HT-29 (cell line): ENCODE results near the gene FBXL16. TPM values are rescaled to one million over a fixed set of nuclear protein-coding genes. Genes with fewer than 3 reads are reported as not detected.
"Not testable (repeated sequence)": the region's sequence is repeated elsewhere in the genome, so short reads cannot be mapped to it uniquely, and the experiment has no call there.

Experiments
- DNase-seq: peaks from one replicate; pipeline ENCODE4 v3.0.0-alpha.2; 2015; ENCODE audit warnings: low spot score
- total RNA-seq: library from RNA; depleted of rRNA; stranded (reverse); fragments of >200 nt; shearing (Covaris generic); gene quantifications from 2 replicates; pipeline ENCODE4 v1.2.3, GENCODE V29; 2014; rRNA removed

The FBXL16 gene, protein sequence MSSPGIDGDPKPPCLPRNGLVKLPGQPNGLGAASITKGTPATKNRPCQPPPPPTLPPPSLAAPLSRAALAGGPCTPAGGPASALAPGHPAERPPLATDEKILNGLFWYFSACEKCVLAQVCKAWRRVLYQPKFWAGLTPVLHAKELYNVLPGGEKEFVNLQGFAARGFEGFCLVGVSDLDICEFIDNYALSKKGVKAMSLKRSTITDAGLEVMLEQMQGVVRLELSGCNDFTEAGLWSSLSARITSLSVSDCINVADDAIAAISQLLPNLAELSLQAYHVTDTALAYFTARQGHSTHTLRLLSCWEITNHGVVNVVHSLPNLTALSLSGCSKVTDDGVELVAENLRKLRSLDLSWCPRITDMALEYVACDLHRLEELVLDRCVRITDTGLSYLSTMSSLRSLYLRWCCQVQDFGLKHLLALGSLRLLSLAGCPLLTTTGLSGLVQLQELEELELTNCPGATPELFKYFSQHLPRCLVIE
- total RNA-seq = 0.29 and 1.5 TPM in 2 replicates

DNA sequence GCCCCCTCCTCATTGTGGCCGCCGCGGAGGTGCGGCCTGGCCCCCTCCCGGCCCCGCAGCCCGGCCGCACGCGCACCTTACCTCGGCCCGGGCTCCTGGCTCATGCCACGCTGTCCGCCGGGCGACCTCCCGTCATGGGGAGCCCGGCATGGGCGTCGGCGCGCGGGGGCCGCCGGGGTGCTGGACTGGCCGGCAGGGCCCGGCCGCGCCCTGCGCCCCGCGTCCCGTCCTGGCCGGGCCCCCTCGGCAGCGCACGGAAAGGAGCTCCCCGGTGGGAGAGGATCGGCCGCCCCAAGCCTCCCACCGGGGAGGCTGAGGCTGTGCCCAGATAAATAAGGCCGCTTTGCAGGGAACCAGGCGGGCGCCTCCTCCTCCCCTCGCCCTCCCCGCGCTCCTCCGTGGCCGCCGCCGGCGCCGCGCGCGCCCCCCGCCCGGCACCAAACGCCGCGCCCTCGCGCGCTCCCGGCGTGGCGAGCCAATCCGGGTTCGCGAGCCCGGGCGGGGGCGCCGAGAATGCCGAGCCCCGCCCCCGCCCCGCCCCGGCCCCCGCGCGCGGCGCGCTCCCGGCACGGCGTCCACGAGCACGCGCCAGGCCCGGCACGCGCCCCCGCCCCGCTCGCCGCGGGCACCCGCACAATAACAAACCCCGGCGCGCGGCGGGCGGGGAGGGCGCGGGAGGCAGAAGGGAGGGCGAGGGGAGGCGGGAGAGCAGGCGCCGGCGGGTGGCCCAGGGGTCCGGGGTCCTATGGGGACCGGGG lies at the start of gene FBXL16:
TSS of gene FBXL16 (minus strand) at position 371 of the 758 bp plus-strand sequence. CDS start 8,396 bp downstream, outside the sequence.
- no peak for DNase-seq

DNA sequence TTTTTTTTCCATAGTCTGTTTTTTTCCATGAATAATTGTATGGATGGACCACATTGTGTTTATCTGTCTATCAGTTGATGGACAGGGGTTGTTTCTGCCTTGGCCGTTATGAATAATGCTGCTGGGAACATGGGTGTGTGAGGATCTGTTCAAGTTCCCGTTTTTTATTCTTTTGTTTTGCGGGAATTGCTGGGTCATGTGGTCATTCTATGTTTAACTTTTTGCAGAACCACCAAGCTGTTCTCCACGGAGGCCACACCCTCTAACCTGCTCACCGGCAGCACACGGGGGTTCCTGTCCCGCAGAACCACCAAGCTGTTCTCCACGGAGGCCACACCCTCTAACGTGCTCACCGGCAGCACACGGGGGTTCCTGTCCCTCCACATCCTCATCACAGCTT lies 49.1 kb upstream of the FBXL16 start:
- DNase-seq = no peak

DNA sequence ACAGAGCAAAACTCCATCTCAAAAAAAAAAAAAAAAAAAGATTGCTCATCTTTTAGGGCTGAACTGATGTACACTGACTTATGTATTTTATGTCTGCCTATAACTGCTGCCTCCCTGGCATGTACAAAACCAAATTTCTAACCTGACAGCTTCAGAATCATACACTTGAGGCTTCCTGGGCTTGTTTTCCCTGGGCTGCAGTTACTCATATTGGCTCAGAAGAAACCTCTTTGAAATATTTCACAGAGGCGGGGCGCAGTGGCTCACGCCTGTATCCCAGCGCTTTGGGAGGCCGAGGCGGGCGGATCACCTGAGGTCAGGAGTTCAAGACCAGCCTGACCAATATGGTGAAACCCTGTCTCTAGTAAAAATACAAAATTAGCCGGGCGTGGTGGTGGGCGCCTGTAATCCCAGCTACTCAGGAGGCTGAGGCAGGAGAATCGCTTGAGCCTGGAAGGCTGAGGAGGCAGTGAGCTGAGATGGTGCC lies 48.6 kb upstream of the FBXL16 start:
- DNase-seq = not testable (repeated sequence)

DNA sequence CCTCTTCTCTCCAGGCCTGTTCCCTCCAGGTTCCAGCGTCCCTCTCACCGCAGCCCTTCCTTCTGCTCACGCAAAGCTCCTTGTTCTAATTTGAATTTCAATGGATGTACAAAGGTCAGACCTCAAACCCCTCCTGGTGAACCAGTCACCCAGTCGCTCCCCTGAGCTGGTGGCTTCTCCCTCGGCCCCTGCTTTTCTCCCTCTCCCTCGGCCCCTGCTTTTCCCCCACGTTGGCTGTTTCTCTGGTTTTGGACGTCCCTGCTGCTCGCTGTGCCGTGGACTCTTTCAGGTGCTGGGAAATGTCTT lies 46.4 kb upstream of the FBXL16 start:
- DNase-seq = no peak

DNA sequence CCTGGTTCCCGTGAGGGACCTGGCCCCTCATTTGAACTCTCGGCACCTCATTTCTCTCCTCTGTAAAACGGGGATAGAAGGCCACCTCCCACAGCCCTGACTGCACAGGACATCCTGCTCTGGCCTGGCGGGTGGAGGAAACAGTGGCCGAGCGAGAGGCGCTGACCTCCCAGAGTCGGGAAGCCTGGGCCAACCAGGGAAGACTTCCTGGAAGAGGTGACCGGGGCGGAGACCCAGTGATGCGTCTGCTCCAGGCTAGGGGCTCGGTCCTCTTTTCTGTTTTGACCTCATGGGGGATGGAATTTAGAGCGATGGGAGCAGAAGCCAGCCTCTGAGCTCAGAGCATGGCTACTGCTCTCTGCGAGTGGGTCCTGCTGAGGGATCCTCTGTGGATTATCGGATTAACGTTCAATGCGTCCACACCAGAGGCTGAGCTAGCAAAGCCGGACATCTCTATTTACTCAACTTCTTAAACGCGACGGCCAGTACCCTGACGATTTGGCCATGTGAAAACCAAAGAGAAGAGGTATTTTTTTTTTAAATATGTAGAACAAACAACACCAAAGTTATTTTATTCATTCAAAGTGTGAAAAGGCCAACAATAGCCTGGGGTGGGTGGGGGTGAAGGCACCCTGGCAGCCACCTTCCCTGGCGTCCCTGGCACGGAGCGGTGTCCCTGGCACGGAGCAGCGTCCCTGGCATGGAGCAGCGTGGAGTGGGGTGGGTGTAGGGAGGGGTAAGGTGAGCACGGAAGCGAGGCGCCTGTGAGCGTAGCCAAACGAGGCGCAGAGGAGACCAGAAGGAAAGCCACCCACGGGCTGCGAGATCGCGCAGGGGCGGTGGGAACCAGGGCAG lies 45.8 kb upstream of the FBXL16 start:
- DNase-seq = no peak

DNA sequence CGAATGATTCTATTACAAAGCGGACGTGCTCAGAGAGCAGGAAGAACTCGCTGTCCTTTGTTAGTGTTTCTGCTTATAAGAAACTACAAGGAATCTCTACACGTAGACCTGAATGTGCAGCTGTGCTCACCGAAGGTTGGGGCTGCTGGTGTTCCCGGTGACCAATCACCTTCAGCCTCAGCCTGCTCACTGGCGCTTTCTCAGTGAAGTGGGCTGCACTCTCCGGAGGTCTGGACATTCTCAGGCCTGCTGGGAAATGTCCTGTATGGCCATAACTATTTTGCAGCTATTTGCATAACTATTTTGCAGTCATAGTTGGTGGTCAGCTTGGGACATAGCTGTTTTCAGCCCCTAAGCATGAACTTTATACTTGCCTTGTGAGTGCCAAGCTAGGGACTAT lies 44.9 kb upstream of the FBXL16 start:
- DNase-seq = no peak

DNA sequence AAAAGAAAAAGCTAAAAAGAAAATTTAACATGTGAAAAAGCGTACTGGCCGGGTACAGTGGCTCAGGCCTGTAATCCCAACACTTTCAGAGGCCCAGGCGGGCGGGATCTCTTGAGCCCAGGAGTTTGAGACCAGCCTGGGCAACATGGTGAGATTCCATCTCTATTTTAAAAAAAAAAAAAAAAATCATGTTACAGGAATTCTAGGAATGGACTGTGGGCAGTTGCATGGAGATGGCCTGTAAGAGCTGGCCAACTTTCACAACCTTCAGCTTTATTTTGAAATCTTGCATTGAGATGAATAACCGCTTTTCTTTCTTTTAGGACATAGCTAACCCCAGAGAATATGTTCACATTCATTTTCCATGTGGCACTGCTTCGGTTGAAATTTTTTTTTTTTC lies 43.4 kb upstream of the FBXL16 start:
- DNase-seq = no peak

DNA sequence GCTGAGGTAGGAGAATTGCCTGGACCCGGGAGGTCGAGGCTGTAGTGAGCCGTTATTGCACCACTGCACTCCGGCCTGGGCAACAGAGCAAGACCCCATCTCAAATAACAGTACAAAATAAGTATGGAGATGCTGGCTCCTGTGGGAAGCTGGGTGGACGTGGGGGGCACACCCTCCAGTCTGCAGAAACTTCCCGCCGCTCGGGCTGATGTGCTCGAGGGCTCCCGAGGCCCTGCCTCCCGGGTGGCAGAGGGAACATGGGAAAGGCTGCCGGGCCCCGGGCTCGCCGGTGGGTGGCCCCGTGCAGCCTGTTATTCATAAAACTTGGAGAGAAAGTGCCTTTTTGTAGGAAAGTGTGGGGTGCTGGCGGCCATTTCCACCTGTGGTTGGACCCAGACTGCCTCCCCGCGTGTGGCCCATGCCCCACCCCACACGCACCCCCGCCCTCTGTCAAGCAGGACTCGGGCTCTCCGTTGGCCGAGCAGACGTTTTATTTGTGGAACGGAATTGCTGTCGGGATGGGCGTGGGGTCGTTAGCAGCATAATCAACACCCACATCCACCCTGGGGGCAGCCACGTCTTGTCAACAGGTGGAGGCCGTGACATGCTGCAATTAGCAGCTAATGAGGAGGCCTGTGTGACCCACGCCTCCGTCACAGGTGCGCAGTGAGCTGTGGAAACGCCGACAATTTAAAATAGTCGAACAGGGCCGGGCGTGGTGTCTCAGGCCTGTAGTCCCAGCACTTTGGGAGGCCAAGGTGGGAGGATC lies 42.6 kb upstream of the FBXL16 start:
- DNase-seq = no peak

DNA sequence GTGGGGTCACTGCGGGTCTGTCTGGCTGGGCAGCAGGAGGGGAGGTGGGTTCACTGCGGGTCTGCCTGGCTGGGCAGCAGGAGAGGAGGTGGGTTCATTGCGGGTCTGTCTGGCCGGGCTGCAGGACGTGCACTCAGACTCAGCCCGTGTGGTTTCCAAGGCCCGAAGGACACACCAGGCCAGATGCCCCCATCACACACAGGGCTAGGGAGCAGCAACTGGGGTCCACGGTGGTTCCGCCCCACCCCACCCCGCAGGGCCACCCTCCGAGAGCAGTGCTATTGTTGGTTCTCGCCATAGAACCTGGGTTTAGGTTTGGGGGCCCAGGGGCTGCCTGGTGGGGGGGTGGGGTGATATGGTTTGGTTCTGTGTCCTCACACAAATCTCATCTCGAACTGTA lies 41.0 kb upstream of the FBXL16 start:
- no peak for DNase-seq

DNA sequence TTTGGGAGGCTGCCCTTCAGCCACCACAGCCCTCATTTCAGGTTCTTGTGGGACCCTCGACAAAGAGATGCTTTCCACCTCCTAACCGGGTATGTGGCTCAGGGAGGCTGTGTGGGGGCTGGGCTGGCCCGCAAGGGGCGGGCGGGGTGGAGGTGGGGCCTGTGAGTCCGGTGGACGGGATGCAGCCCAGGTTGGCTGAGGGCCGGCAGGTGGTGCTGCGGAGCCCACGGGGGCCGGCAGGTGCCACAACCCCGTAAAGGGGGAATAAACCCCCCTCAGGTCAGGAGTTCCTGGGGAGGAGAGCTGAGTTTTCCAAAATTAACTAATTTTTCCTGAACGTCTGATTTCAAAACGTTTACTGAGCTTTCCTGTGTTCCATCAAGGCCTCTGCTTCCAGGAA lies 40.1 kb upstream of the FBXL16 start:
- DNase-seq = peak; percentile 53

DNA sequence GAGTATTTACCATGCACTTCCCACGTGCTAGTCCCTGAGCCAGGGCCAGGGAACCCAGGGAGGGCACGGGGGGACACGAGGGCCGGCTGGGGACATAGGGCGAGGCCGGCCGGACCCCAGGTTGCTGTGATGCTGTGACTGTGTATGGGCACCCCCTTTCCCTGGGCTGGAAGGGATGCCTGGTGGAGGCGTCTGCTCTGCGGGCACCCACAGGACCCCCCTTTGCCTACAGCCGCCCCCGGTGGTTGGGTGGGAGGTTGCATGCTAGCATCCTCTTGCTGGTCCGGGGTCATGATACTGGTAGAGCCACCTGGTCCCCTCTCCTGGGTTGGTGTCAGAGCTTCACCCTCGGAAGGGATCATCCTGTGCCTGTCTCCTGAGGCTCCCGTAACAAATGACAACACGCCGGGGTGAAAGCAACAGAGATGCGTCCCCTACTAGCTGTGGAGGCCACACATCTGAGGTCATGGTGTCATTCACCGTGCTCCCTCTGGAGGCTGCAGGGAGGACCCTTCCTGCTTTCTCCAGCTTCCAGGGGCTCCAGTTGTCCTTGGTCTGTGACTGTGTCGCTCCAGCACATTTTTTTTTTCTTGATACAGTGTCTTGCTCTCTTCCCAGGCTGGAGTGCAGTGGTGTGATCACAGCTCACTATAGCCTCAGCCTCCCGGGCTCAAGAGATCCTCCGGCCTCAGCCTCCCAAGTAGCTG lies 38.3 kb upstream of the FBXL16 start:
- no peak for DNase-seq

DNA sequence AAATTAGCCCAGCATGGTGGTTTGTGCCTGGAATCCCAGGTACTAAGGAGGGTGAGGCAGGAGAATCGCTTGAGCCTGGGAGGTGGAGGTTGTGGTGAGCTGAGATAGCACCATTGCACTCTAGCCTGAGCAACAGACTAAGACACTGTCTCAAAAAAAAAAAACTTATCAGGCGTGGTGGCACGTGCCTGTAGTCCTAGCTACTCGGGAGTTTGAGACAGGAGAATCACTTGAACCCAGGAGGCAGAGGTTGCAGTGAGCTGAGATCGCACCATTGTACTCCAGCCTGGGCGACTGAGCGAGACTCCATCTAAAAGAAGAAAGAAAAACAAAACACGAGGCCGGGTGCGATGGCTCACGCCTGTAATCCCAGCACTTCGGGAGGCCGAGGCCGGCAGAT lies 37.3 kb upstream of the FBXL16 start:
- DNase-seq = not testable (repeated sequence)

DNA sequence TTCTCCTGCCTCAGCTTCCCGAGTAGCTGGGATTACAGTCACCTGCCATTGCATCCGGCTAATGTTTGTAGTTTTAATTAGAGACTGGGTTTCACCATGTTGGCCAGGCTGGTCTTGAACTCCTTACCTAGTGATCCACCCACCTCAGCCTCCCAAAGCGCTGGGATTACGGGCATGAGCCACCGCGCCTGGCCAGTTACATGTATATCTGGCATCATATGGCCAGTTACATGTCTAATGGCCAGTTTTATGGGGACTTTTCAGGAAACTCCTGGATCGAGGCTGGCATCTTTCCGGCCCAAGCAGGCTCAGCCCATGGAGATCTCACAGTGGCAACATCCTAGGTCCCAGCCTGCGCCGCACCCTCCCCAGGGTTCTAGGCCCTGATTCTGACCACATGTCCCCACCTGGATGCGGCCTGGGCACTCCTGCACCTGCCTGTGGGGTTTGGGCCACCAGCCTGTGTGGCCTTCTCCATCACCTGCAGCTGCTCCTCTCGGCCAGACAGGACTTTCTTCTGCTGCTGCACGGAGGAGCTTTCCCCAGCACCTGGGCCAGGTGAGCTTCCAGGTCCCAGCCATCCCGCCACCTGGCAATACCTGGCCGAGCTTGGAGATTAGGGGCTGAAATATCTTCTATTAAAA lies 36.5 kb upstream of the FBXL16 start:
- no peak for DNase-seq

DNA sequence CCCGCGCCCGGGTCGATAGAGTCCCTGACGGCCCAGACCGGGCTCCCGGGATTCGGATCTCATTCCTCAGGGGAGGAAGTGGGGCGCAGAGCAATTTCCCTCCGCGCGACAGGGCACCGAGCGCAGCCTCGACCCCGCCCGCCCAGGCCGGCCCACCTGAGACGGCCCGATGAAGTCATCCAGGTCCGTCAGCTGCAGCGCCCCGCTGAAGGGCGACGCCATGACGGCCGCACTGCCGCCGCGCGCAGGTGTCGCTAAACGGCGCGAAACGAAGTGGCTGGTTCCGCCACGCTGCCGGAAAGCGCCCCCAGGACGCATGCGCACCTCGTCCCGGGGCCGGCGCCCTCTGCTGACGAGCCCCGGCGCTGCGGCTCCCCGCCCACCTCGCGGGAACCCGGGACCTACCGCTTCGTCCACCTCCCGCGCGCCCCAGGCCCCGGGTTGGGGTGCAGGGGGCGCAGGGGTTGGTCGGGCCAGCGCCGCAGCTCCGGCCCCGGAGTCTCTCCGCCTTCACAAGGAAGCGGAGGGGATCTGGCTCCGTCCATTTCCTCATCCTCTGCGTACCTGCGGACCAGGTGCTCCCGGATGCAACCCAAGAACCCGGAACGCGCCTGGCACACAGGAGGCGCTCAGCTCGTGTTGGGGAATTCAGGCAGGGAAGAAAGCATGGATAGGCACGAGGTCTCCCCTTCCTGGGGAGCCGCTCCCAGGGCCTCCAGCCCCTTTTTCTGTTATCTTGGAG lies 35.3 kb upstream of the FBXL16 start, which contains the start of gene CIAO3:
TSS of gene CIAO3 (minus strand) at position 234 of the 742 bp plus-strand sequence. CDS start at position 222, 12 bp downstream.
- peak; percentile 89 for DNase-seq

DNA sequence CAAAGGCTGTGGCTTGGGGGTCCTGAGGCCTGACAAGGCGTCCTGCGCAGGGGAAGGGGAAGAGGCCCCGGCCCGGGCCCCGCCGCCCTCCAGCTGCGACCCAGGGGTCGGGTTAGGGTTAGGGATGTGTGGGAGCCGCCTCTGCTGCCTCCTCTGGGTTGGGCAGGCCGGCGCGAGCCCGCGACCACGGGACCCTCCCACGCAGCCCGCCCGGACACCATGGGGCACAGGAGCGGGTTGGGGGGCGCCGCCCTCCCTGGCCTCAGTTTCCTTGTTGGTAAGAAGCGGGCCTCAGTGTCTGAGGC lies 34.8 kb upstream of the FBXL16 start:
- DNase-seq = no peak

DNA sequence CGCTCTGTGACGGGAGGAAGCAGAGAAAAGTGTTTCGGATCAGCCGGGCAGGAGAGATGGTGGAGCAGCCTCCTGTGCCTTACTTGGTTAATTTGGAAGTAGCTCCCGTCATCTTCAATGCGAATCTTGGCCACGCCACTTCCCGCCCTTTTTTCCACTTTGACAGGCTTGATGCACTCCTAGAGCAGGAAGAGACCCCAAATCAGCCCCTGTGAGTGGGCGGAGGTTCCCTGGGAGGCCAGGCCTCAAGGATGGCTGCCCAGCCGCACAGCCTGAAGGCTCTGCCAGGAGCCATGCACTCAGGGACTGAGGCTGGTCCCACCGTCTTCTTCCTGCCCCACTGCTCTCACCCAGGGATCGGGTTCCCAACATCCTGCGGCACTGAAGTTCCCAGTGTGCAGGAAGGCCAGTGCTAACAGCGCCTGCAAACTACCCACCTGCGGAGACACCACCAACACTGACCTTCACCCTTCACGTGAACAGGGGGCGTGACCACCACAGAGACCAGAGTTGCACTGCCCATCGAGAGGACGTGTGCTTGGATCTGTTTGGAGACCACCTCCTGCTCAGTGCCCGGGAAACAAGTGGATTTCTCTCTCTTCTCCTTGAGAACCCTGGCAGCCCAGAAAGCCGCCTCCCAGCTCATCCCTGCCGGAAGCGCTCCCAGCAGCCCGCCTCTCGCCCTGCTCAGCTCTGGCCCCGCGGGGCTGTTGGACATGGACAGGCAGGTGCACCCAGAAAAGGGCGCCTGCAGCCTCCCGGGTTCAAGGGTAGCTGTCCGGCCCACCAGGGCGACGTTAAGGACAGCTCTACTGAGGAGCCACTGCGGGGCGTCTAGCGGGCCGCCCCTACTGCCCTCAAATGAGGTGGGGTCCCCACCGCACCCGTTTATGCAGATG lies 34.2 kb upstream of the FBXL16 start:
- no peak for DNase-seq

DNA sequence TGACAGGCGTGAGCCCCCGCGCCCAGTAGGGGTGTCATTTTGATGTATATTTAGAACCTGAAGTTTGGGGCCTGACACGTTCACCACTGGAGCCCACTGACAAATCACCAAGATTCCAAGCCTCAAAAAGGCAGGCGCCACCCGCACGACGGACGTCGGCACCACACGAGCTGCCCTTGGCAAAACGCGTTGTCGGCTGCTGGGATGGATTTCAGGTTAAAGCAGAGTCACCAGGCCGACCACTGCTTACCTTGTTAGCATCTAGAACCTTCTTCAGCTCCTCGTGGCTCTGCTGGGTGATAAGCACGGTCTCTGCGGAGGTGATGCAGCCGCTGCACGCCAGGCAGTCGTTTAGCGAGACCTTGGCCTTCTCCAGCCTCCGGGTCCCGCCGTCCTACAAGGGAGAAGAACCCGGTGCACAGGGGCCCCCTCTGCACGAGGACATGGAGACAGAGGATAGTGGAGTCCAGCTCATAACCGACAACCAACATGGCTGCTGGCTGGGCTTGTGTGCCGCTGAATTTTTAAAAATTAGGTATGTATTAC lies 31.4 kb upstream of the FBXL16 start:
- no peak for DNase-seq

DNA sequence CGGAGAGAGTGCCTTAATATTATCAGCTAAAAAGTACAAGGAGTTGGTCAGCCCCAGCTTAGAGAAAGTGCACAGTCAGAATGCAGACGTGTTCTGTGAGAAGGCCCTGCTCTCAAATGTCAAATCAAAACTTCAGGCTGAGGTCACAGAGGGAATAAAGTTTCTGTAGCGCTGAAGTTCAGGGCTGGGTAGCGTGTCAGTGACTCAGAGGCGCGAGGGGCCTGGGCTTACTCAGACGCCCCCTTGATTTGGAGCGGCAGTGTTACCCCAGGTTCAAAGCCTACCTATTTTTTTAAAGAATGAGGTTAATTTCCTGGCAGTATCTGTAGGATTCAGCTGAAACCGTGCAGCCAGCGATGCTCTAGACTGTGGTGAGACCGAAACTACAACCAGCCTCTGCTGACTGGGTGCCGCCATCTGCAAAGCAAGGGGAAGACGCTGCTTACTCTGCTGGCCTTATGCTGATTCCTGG lies 30.4 kb upstream of the FBXL16 start:
- no peak for DNase-seq
